ENCODE data around the gene CASZ1. TPM values are rescaled to one million over a fixed set of nuclear protein-coding genes. Genes with fewer than 3 reads are reported as not detected.

Gene CASZ1
- total RNA-seq, 2 donors from 2014 or later = 44.3 to 50.3 TPM

DNA sequence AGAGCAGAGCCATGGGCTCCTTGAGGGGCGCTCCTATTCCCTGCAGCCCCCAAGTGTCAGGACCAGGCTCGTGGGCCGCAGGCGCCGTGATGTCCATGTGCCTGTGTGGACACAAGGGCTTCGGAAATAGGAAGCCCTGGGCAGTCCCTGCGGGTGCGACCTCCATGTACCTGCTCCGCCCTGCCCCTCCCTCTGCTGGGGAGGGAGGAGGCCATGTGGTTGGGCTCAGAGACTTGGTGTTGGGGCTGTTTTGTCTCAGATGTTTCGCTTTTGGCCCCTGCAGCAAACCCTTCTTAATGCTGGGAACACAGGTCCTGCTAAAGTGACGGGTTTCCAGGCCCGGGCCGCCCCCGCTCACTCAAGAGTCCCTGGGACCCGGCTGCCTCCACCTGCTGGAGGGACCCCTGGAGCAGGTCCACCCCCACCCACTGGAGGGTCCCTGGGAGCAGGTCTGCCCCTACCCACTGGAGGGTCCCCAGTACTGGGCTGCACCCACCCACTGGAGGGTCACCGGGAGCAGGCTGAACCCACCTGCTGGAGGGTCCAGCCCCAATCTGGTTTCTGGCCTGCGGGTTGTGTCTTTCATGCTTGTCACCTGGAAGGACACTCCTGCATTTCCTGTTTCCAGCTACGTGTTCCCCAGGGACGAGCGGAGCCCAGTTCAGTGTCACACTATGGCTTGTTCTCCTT lies 165.2 kb downstream of the CASZ1 start:
- no peak for DNase-seq (ENCODE audit: low spot score)

DNA sequence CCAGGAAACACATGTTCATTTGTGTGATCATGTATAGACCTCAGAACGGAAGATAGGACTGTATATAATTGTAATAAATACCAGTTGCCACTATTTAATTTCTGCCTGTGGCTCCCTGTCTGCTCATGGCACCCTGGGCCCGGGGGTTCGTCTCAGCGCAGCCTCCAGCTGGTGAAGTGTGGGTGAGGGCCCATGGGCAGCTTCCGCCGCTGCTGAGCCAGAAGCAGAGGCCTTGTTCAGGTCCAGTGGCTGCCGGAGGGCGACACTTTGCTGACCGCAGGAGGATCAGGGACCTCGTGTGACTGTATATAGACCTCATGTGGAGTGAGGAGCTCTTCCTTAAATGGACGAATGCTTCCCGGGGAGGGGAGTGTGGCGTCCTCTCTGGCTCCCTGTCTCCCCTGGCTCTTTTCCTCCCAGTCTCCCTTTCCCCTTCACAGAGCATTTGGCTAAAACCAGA lies 165.8 kb downstream of the CASZ1 start:
- Histone ChIP-seq H3K36me3 (no peaks in the 10 kb centered on the region), H3K27ac (no peak overlapping the region), H3K4me1 (peaks cover 0 to 30% of the 10 kb centered on the region in 2 donors), H3K9me3 (no peaks in the 10 kb centered on the region), H3K27me3 (no peaks in the 10 kb centered on the region), H3K4me3 (no peak overlapping the region)
- DNase-seq (ENCODE audit: low spot score) = no peak
- TF ChIP-seq, protein P1, sequence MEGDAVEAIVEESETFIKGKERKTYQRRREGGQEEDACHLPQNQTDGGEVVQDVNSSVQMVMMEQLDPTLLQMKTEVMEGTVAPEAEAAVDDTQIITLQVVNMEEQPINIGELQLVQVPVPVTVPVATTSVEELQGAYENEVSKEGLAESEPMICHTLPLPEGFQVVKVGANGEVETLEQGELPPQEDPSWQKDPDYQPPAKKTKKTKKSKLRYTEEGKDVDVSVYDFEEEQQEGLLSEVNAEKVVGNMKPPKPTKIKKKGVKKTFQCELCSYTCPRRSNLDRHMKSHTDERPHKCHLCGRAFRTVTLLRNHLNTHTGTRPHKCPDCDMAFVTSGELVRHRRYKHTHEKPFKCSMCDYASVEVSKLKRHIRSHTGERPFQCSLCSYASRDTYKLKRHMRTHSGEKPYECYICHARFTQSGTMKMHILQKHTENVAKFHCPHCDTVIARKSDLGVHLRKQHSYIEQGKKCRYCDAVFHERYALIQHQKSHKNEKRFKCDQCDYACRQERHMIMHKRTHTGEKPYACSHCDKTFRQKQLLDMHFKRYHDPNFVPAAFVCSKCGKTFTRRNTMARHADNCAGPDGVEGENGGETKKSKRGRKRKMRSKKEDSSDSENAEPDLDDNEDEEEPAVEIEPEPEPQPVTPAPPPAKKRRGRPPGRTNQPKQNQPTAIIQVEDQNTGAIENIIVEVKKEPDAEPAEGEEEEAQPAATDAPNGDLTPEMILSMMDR (IDR thresholded peaks at IDR 0.05) = no peak

More for the DNA sequence above, 165.2 kb downstream of the CASZ1 start:
- Histone ChIP-seq H3K27ac (no peak overlapping the region), H3K36me3 (no peaks in the 10 kb centered on the region), H3K4me3 (no peak overlapping the region), H3K4me1 (peaks cover 0 to 36% of the 10 kb centered on the region in 2 donors), H3K27me3 (no peaks in the 10 kb centered on the region), H3K9me3 (no peaks in the 10 kb centered on the region)
- TF ChIP-seq, protein P1 (IDR thresholded peaks at IDR 0.05) = no peak

DNA sequence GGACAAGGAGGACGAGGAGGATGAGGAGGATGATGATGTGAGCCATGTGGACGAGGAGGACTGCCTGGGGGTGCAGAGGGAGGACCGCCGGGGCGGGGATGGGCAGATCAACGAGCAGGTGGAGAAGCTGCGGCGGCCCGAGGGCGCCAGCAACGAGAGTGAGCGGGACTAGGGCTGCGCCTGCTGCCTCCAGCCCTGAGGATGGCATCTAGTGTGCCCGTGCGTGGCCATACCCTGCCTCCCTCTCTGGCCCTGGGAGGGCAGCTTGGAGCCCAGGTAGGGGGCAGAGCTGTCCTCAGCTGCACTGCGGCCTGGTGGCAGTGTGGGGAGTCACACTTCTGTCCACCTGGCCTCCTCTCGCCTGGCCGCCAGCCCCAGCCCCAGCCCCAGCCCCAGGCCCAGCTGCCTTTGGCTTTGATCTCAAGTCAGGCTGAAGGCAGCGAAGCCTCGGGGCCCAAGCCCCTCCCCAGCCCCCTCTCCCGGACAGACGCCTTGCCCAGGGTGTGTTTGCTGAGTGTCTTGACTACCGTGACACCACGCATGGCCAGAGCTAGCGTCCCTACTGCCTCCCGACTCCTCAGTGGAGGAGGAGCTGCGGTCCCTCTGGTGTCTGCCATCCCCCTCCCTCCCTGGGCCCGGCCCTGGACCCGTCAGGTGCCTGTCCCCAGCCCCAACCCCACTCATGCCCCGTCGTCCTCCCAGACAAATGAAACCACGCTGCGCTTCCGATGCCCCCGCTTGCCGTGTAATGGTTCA lies 166.5 kb downstream of the CASZ1 start:
- TF ChIP-seq, protein P1 (IDR thresholded peaks at IDR 0.05) = no peak
- Histone ChIP-seq H3K27me3 (no peaks in the 10 kb centered on the region), H3K4me3 (no peak overlapping the region), H3K9me3 (no peaks in the 10 kb centered on the region), H3K27ac (no peak overlapping the region), H3K4me1 (peaks cover 0 to 23% of the 10 kb centered on the region in 2 donors), H3K36me3 (no peaks in the 10 kb centered on the region)
- DNase-seq (ENCODE audit: low spot score) = no peak

DNA sequence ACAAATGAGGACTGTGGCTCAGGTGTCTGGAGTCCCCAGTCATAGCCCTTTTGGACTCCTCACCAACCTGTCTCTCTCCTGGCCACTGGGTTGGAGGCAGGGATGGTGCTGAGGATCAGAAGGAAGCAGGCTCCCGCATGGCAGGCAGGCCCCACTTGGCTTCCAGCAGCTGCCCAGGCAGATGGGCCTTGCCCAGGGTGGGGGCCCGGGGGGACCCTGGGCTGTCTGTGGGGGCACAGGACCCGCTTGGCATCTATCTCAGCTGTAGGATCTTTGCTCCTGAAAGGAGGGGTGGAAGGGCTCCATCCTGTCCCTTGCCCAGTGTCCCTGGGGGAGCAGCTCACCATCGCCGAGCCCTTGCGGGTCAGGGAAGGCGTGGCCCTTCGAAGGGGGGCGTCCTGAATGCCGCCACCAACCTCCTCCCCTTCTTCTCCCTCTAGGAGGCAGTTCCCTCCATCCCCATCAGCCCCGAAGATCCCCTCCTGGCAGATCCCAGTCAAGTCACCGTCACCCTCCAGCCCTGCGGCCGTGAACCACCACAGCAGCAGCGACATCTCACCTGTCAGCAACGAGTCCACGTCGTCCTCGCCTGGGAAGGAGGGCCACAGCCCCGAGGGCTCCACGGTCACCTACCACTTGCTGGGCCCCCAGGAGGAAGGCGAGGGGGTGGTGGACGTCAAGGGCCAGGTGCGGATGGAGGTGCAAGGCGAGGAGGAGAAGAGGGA lies 167.2 kb downstream of the CASZ1 start:
- H3K36me3 ChIP-seq = peaks cover 6% of the 10 kb centered on the region
- H3K27me3 ChIP-seq = no peaks in the 10 kb centered on the region
- TF ChIP-seq, protein P1 (IDR thresholded peaks at IDR 0.05) = no peak
- peaks cover 0 to 16% of the 10 kb centered on the region in 2 donors for H3K4me1 ChIP-seq
- H3K4me3 ChIP-seq = no peak overlapping the region
- no peak for DNase-seq (ENCODE audit: low spot score)
- H3K27ac ChIP-seq = peak overlapping the region; percentile 39 to 41
- no peaks in the 10 kb centered on the region for H3K9me3 ChIP-seq

DNA sequence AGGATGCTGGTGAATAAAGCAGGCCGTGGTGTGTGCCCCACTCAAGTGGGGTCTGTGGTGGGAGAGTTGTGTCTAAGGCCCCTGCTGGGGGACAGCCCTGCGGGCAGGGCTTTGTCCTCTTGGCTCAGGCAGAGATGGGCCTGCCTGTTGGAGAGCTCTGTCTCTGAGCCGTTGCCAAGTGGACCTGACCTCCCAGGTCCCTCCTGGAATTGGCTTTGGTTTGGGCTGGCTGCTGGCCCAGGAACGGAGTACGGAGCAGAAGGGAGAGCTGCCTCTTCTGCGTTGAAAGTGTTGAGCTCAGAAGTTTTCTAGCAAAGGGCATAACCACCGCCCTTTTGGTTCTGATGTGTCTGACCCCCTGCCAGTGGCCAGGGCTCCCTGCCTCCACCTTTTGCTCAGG lies 167.8 kb downstream of the CASZ1 start:
- Histone ChIP-seq H3K4me1 (peaks cover 0 to 14% of the 10 kb centered on the region in 2 donors), H3K36me3 (peaks cover 12% of the 10 kb centered on the region)
- DNase-seq (ENCODE audit: low spot score) = no peak

More for the DNA sequence above, 167.8 kb downstream of the CASZ1 start:
- Histone ChIP-seq H3K9me3 (no peaks in the 10 kb centered on the region), H3K4me3 (no peak overlapping the region), H3K27me3 (no peaks in the 10 kb centered on the region), H3K27ac (peak overlapping the region; percentile 39 to 41)
- TF ChIP-seq, protein P1 (IDR thresholded peaks at IDR 0.05) = no peak
